ENCODE measurements around the gene STXBP1.
A peak's percentile ranks its signal among the peaks of the same experiment; 100 is the strongest.

The STXBP1 gene

GRCh38 chr9:127712371-127712770 is 100.3 kb downstream of the STXBP1 start:
- no peak for DNase-seq (ENCODE audit: low read depth in 2 of 2, low spot score in 1 of 2)

GRCh38 chr9:127712867-127713266 is 100.8 kb downstream of the STXBP1 start:
- DNase-seq (ENCODE audit: low read depth in 2 of 2, low spot score in 1 of 2): no peak

- no peak for DNase-seq (ENCODE audit: low read depth in 2 of 2, low spot score in 1 of 2)
Observed at GRCh38 chr9:127714020-127714750, 102.1 kb downstream of the STXBP1 start.

- no peak for DNase-seq (ENCODE audit: low read depth in 2 of 2, low spot score in 1 of 2)
Observed at GRCh38 chr9:127714951-127715469, 102.9 kb downstream of the STXBP1 start.

- DNase-seq (ENCODE audit: low read depth in 2 of 2, low spot score in 1 of 2): peak; percentile 95 to 96
Observed at GRCh38 chr9:127715470-127716337, 103.6 kb downstream of the STXBP1 start, which contains the start of the genes PTRH1 and TTC16. TSS of gene PTRH1 (minus strand) at chr9:127715663. CDS start at chr9:127715639, 24 bp downstream. TSS of gene TTC16 (plus strand) at chr9:127716079. CDS start at chr9:127716146, 67 bp downstream.

- no peak for DNase-seq (ENCODE audit: low read depth in 2 of 2, low spot score in 1 of 2)
Observed at GRCh38 chr9:127716412-127716811, 104.3 kb downstream of the STXBP1 start.

- no peak for DNase-seq (ENCODE audit: low read depth in 2 of 2, low spot score in 1 of 2)
Observed at GRCh38 chr9:127717766-127718165, 105.7 kb downstream of the STXBP1 start.

GRCh38 chr9:127720031-127720864 is 108.2 kb downstream of the STXBP1 start:
- DNase-seq (ENCODE audit: low read depth in 2 of 2, low spot score in 1 of 2): no peak

- DNase-seq (ENCODE audit: low read depth in 2 of 2, low spot score in 1 of 2): no peak
Observed at GRCh38 chr9:127720865-127721227, 108.8 kb downstream of the STXBP1 start.

GRCh38 chr9:127721391-127721821 is 109.3 kb downstream of the STXBP1 start:
- no peak for DNase-seq (ENCODE audit: low read depth in 2 of 2, low spot score in 1 of 2)

GRCh38 chr9:127722055-127722745 is 110.1 kb downstream of the STXBP1 start:
- no peak for DNase-seq (ENCODE audit: low read depth in 2 of 2, low spot score in 1 of 2)

- no peak for DNase-seq (ENCODE audit: low read depth in 2 of 2, low spot score in 1 of 2)
Observed at GRCh38 chr9:127723013-127723412, 110.9 kb downstream of the STXBP1 start.

- no peak for DNase-seq (ENCODE audit: low read depth in 2 of 2, low spot score in 1 of 2)
Observed at GRCh38 chr9:127723444-127723843, 111.4 kb downstream of the STXBP1 start.

- no peak for DNase-seq (ENCODE audit: low read depth in 2 of 2, low spot score in 1 of 2)
Observed at GRCh38 chr9:127724012-127724411, 111.9 kb downstream of the STXBP1 start.

GRCh38 chr9:127726871-127727270 is 114.8 kb downstream of the STXBP1 start:
- DNase-seq (ENCODE audit: low read depth in 2 of 2, low spot score in 1 of 2): no peak

- DNase-seq (ENCODE audit: low read depth in 2 of 2, low spot score in 1 of 2): no peak
Observed at GRCh38 chr9:127728808-127729207, 116.7 kb downstream of the STXBP1 start.

- no peak for DNase-seq (ENCODE audit: low read depth in 2 of 2, low spot score in 1 of 2)
Observed at GRCh38 chr9:127729522-127730256, 117.6 kb downstream of the STXBP1 start.

GRCh38 chr9:127730262-127730661 is 118.2 kb downstream of the STXBP1 start:
- DNase-seq (ENCODE audit: low read depth in 2 of 2, low spot score in 1 of 2): no peak

GRCh38 chr9:127730799-127731410 is 118.8 kb downstream of the STXBP1 start:
- no peak for DNase-seq (ENCODE audit: low read depth in 2 of 2, low spot score in 1 of 2)
